BJ (cell line): ENCODE data around the gene RAD51B. TPM values are rescaled to one million over a fixed set of nuclear protein-coding genes. Genes with fewer than 3 reads are reported as not detected.

Source experiments
- CTCF ChIA-PET: fragments of 350-600 bp; formaldehyde crosslinking; extraction: SDS; loops from one replicate; lab custom pipeline; 2021; ENCODE audit warnings: antibody characterized with exemption, inconsistent platforms; lab: Yijun Ruan, JAX
- POLR2A ChIA-PET: fragments of 300-600 bp; sonication (Branson Sonifier 250); formaldehyde crosslinking; extraction: SDS; loops from one replicate; lab custom pipeline; 2021; ENCODE audit warnings: antibody characterized with exemption; lab: Charles Lee
- DNase-seq: peaks from one replicate; pipeline ENCODE4 v3.0.0-alpha.2; 2011; ENCODE audit warnings: low read depth
- H3K27me3 ChIP-seq: 2 replicates; pipeline ENCODE4 v1.6.0; 2011; ENCODE audit warnings: low read length; ENCODE audit not compliant: control insufficient read depth, insufficient read depth
- H3K36me3 ChIP-seq: 2 replicates; pipeline ENCODE4 v1.5.1; 2011; ENCODE audit warnings: low read length; ENCODE audit not compliant: control insufficient read depth, insufficient read depth
- H3K4me3 ChIP-seq: 2 replicates; pipeline ENCODE4 v1.5.1; 2011; ENCODE audit warnings: low read depth, mild to moderate bottlenecking, control low read depth, low read length
- polyA plus RNA-seq: library from polyadenylated mRNA; depleted of rRNA; stranded (reverse); fragments of >200 nt; gene quantifications from 2 replicates; pipeline ENCODE4 v1.2.3, GENCODE V29; 2011
- TF ChIP-seq, protein P1 (sequence below): IDR thresholded peaks from 2 replicates; pipeline ENCODE4 v1.5.1; 2011; ENCODE audit warnings: low read depth, mild to moderate bottlenecking, control low read depth, inconsistent platforms, low read length, moderate library complexity; ENCODE audit not compliant: insufficient read depth

Gene RAD51B
- polyA plus RNA-seq, 1 experiment, result 5.6 TPM

DNA sequence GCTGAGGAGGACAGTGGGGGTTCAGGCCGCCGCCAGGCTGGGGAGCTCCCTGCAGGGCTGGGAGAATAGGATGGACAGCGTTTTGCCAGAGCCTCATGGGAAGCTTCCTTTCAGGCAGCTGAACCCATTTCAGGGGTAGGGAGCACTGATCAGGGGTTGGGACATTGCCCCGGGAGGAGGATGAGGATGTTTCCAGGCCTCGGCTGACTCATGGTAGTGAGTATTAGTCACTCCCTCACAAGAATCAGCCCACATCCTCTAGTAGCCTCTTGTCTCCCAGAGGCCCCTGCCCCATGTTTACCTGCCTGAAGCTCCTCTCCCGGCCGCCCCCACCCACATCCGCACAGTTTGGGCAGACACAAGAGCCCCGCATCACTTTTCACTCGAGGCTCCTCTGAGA, 883.5 kb downstream of the RAD51B start:
- Histone ChIP-seq H3K27me3 (no peaks in the 10 kb centered on the region), H3K36me3 (no peaks in the 10 kb centered on the region), H3K4me3 (no peak overlapping the region)
- DNase-seq, result no peak
- TF ChIP-seq, protein P1, sequence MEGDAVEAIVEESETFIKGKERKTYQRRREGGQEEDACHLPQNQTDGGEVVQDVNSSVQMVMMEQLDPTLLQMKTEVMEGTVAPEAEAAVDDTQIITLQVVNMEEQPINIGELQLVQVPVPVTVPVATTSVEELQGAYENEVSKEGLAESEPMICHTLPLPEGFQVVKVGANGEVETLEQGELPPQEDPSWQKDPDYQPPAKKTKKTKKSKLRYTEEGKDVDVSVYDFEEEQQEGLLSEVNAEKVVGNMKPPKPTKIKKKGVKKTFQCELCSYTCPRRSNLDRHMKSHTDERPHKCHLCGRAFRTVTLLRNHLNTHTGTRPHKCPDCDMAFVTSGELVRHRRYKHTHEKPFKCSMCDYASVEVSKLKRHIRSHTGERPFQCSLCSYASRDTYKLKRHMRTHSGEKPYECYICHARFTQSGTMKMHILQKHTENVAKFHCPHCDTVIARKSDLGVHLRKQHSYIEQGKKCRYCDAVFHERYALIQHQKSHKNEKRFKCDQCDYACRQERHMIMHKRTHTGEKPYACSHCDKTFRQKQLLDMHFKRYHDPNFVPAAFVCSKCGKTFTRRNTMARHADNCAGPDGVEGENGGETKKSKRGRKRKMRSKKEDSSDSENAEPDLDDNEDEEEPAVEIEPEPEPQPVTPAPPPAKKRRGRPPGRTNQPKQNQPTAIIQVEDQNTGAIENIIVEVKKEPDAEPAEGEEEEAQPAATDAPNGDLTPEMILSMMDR, result no peak
- ChIA-PET POLR2A (no interaction called here), CTCF (no interaction called here)

DNA sequence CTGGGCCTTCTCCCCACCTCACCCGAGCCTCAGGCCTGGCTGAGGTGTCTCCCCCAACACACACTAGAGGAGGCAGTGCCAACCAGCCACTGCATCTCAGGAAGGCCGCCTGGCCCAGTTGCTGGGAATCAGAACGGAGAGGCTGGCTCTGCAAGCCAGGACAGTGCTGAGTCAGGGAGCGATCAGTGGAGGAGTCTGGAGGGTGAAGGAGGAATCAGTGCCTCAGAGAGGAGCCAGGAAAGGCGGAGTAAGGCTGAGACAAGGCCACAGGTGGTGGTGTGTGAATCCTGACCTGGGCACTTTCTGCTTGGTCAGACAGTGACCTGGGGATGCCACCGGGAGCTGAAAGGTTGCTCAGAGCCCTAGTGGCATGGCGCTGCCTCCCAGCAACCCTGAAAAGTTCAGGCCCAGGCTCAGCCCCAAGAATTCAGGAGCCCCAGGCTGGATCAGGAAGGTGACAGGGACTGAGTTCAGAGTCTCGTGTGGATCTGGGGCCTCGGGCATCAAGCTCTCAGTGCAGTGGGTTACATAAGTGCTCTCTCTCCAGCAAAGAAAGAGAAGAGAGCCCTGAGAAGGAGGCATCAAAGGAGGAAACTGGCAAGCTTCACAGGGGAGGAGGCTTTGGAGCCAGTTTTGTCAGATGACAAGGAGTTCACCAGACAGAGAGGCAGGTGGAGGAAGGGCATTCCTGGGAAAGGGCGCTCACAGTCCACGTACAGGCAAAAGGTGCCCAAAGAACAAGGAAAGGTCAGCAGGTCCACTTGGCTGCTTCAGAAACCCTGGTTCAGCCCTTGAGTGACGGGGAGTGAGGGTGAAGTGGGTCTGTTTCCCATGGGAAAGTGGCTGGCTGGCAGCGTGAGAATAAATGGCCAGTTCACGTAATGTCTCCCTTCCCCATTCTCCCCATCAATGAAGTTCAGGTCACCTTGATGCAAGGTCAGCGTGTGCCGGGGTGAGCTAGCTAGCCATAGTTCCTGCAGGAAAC, 885.4 kb downstream of the RAD51B start:
- Histone ChIP-seq H3K36me3 (no peaks in the 10 kb centered on the region), H3K27me3 (no peaks in the 10 kb centered on the region), H3K4me3 (no peak overlapping the region)
- POLR2A ChIA-PET, result no interaction called here
- CTCF ChIA-PET, result no interaction called here
- TF ChIP-seq, protein P1, result no peak
- DNase-seq, result no peak

DNA sequence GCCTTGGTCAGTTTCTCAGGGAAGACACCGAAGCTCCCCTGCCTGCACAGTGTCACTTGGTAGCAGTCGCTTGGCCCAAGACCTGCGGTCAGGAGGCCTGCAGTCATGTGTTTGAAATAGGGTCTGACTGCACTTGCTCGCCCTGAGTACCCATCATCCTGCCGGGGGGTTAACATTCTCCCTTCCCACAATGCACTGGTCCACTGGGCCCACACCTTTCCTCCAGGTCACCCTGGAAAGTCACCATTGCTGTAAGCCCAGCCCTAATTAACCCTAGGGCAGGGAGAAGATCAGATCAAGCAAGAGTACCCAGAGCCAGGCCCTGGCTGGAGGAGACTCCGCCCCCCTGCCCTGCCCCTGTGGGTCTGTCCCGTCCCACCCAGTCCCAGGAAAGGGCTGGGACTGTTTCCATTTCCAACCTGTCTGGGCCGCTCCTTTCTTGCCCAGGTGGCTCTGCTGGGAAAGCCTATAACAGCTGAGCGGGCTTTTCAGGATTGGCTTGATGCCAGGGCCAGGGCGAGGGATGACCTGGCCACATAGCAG, 886.2 kb downstream of the RAD51B start:
- ChIA-PET POLR2A (no interaction called here), CTCF (no interaction called here)
- Histone ChIP-seq H3K36me3 (no peaks in the 10 kb centered on the region), H3K4me3 (no peak overlapping the region), H3K27me3 (no peaks in the 10 kb centered on the region)
- no peak for DNase-seq
- TF ChIP-seq, protein P1, result no peak

DNA sequence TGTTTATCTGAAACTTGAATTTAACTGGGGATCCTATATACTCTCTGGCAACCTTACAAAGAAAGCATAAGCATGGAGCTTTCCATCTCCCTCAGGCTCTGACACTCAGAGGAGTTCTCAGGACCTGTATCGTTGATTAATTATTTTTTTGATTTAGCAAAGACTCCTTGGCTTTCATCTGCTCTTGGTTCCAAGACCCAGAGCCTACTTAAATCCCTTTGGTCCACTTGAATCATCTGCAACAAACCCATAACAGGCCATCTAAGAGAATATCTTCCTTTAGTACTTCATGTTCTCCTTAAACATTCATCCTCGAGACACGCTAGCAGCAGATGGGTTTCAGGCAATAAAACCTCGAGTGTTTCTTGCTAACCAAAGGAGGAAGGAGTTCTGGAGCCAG, 887.9 kb downstream of the RAD51B start:
- POLR2A ChIA-PET, result no interaction called here
- CTCF ChIA-PET, result no interaction called here
- no peaks in the 10 kb centered on the region for H3K36me3 ChIP-seq
- TF ChIP-seq, protein P1, result no peak
- H3K27me3 ChIP-seq, result no peaks in the 10 kb centered on the region
- H3K4me3 ChIP-seq, result no peak overlapping the region
- no peak for DNase-seq

DNA sequence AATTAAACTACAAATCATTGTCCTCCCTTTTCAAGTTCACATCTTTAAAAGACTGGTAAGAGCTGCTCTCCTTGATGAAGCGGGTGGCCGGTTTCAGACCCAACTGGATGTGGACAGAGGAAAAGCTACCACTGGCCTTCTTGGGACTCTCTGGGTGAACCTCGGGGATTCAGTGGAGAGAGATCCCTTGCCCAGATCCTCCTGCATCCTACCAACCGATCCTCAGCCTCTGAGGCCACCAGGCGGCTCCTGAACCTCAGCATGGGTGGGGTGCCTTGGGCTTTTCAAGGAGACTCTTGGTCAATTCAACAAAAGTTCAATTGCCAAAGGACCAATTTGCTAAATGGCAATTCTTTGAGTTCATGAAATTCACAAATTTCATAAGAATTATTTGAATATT, 888.8 kb downstream of the RAD51B start:
- TF ChIP-seq, protein P1, result no peak
- Histone ChIP-seq H3K4me3 (no peak overlapping the region), H3K27me3 (no peaks in the 10 kb centered on the region), H3K36me3 (no peaks in the 10 kb centered on the region)
- ChIA-PET POLR2A (no interaction called here), CTCF (interaction anchor here (1.0 kb wide), 1 partner anchor 11 kb away, joined by 3 read pairs; no protein-coding TSS in a partner anchor)
- no peak for DNase-seq
